ENCODE data around the gene ALX3.

- no peak for TF ChIP-seq CTCF (conservative IDR thresholded peaks at IDR 0.05; ENCODE audit: low read depth, low read length)
- no peak for TF ChIP-seq POLR2A (IDR thresholded peaks at IDR 0.05; ENCODE audit: low read depth, low read length)
- no peak for TF ChIP-seq FOS (IDR thresholded peaks at IDR 0.05; ENCODE audit: low read depth, low read length)
- TF ChIP-seq MAFK (IDR thresholded peaks at IDR 0.05; ENCODE audit: low read depth, low read length) = no peak
- no peak for TF ChIP-seq SMC3 (IDR thresholded peaks at IDR 0.05; ENCODE audit: low read depth, low read length)
- TF ChIP-seq RAD21 (IDR thresholded peaks at IDR 0.05; ENCODE audit: low read length) = no peak
- TF ChIP-seq MAZ (IDR thresholded peaks at IDR 0.05; ENCODE audit: borderline replicate concordance, low read depth, low read length) = no peak
- TF ChIP-seq RCOR1 (IDR thresholded peaks at IDR 0.05; ENCODE audit: insufficient replicate concordance, low read length) = no peak
- no peak for TF ChIP-seq USF2 (IDR thresholded peaks at IDR 0.05; ENCODE audit: low read depth, low read length)
- no peak for TF ChIP-seq MXI1 (IDR thresholded peaks at IDR 0.05; ENCODE audit: borderline replicate concordance, low read depth, low read length)
- TF ChIP-seq CEBPB (IDR thresholded peaks at IDR 0.05; ENCODE audit: low read depth, low read length) = no peak
Observed at GRCh38 chr1:110047463-110047862, 23.0 kb downstream of the ALX3 start.
